Measurements from ENCODE around the gene KLF13. TPM values are rescaled to one million over a fixed set of nuclear protein-coding genes. Genes with fewer than 3 reads are reported as not detected.
A peak's percentile ranks its signal among the peaks of the same experiment; 100 is the strongest.

The KLF13 gene
- total and polyA plus RNA-seq, 2 experiments from 2014 or later = 23.5 to 28.6 TPM

- H3K36me3 Mint-ChIP-seq (ENCODE audit: low read depth) = no peaks in the 10 kb centered on the region; the same call in 2 of the 3 replicates
- no peak for TF ChIP-seq ZNF114 (CRISPR knock-in tag; IDR thresholded peaks at IDR 0.05)
- no peak for TF ChIP-seq CREB1 (CRISPR knock-in tag; IDR thresholded peaks at IDR 0.05; ENCODE audit: low read depth)
- no peak for TF ChIP-seq EZH2 (IDR thresholded peaks at IDR 0.05; ENCODE audit: low read depth, unreplicated experiment)
- no peak for TF ChIP-seq ZNF331 (CRISPR knock-in tag; IDR thresholded peaks at IDR 0.05; ENCODE audit: low read depth)
- TF ChIP-seq, protein P1, sequence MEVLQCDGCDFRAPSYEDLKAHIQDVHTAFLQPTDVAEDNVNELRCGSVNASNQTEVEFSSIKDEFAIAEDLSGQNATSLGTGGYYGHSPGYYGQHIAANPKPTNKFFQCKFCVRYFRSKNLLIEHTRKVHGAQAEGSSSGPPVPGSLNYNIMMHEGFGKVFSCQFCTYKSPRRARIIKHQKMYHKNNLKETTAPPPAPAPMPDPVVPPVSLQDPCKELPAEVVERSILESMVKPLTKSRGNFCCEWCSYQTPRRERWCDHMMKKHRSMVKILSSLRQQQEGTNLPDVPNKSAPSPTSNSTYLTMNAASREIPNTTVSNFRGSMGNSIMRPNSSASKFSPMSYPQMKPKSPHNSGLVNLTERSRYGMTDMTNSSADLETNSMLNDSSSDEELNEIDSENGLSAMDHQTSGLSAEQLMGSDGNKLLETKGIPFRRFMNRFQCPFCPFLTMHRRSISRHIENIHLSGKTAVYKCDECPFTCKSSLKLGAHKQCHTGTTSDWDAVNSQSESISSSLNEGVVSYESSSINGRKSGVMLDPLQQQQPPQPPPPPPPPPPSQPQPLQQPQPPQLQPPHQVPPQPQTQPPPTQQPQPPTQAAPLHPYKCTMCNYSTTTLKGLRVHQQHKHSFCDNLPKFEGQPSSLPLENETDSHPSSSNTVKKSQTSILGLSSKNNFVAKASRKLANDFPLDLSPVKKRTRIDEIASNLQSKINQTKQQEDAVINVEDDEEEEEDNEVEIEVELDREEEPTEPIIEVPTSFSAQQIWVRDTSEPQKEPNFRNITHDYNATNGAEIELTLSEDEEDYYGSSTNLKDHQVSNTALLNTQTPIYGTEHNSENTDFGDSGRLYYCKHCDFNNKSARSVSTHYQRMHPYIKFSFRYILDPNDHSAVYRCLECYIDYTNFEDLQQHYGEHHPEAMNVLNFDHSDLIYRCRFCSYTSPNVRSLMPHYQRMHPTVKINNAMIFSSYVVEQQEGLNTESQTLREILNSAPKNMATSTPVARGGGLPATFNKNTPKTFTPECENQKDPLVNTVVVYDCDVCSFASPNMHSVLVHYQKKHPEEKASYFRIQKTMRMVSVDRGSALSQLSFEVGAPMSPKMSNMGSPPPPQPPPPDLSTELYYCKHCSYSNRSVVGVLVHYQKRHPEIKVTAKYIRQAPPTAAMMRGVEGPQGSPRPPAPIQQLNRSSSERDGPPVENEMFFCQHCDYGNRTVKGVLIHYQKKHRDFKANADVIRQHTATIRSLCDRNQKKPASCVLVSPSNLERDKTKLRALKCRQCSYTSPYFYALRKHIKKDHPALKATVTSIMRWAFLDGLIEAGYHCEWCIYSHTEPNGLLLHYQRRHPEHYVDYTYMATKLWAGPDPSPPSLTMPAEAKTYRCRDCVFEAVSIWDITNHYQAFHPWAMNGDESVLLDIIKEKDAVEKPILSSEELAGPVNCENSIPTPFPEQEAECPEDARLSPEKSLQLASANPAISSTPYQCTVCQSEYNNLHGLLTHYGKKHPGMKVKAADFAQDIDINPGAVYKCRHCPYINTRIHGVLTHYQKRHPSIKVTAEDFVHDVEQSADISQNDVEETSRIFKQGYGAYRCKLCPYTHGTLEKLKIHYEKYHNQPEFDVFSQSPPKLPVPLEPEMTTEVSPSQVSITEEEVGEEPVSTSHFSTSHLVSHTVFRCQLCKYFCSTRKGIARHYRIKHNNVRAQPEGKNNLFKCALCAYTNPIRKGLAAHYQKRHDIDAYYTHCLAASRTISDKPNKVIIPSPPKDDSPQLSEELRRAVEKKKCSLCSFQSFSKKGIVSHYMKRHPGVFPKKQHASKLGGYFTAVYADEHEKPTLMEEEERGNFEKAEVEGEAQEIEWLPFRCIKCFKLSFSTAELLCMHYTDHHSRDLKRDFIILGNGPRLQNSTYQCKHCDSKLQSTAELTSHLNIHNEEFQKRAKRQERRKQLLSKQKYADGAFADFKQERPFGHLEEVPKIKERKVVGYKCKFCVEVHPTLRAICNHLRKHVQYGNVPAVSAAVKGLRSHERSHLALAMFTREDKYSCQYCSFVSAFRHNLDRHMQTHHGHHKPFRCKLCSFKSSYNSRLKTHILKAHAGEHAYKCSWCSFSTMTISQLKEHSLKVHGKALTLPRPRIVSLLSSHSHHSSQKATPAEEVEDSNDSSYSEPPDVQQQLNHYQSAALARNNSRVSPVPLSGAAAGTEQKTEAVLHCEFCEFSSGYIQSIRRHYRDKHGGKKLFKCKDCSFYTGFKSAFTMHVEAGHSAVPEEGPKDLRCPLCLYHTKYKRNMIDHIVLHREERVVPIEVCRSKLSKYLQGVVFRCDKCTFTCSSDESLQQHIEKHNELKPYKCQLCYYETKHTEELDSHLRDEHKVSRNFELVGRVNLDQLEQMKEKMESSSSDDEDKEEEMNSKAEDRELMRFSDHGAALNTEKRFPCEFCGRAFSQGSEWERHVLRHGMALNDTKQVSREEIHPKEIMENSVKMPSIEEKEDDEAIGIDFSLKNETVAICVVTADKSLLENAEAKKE (CRISPR knock-in tag; IDR thresholded peaks at IDR 0.05) = no peak
- TF ChIP-seq EZH2phosphoT487 (IDR thresholded peaks at IDR 0.05; ENCODE audit: unreplicated experiment) = no peak
- no peak for TF ChIP-seq NANOG (IDR thresholded peaks at IDR 0.05; ENCODE audit: borderline replicate concordance)
- TF ChIP-seq, protein P2, sequence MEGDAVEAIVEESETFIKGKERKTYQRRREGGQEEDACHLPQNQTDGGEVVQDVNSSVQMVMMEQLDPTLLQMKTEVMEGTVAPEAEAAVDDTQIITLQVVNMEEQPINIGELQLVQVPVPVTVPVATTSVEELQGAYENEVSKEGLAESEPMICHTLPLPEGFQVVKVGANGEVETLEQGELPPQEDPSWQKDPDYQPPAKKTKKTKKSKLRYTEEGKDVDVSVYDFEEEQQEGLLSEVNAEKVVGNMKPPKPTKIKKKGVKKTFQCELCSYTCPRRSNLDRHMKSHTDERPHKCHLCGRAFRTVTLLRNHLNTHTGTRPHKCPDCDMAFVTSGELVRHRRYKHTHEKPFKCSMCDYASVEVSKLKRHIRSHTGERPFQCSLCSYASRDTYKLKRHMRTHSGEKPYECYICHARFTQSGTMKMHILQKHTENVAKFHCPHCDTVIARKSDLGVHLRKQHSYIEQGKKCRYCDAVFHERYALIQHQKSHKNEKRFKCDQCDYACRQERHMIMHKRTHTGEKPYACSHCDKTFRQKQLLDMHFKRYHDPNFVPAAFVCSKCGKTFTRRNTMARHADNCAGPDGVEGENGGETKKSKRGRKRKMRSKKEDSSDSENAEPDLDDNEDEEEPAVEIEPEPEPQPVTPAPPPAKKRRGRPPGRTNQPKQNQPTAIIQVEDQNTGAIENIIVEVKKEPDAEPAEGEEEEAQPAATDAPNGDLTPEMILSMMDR (conservative IDR thresholded peaks at IDR 0.05; ENCODE audit: low read depth in 2 of 2) = no peak
- TF ChIP-seq, protein P3, sequence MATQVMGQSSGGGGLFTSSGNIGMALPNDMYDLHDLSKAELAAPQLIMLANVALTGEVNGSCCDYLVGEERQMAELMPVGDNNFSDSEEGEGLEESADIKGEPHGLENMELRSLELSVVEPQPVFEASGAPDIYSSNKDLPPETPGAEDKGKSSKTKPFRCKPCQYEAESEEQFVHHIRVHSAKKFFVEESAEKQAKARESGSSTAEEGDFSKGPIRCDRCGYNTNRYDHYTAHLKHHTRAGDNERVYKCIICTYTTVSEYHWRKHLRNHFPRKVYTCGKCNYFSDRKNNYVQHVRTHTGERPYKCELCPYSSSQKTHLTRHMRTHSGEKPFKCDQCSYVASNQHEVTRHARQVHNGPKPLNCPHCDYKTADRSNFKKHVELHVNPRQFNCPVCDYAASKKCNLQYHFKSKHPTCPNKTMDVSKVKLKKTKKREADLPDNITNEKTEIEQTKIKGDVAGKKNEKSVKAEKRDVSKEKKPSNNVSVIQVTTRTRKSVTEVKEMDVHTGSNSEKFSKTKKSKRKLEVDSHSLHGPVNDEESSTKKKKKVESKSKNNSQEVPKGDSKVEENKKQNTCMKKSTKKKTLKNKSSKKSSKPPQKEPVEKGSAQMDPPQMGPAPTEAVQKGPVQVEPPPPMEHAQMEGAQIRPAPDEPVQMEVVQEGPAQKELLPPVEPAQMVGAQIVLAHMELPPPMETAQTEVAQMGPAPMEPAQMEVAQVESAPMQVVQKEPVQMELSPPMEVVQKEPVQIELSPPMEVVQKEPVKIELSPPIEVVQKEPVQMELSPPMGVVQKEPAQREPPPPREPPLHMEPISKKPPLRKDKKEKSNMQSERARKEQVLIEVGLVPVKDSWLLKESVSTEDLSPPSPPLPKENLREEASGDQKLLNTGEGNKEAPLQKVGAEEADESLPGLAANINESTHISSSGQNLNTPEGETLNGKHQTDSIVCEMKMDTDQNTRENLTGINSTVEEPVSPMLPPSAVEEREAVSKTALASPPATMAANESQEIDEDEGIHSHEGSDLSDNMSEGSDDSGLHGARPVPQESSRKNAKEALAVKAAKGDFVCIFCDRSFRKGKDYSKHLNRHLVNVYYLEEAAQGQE (IDR thresholded peaks at IDR 0.05; ENCODE audit: unreplicated experiment) = no peak
- TF ChIP-seq STAT1 (IDR thresholded peaks at IDR 0.05; ENCODE audit: unreplicated experiment) = no peak
- TF ChIP-seq JUNB (IDR thresholded peaks at IDR 0.05; ENCODE audit: unreplicated experiment) = no peak
- TF ChIP-seq POLR2AphosphoS5 (IDR thresholded peaks at IDR 0.05; ENCODE audit: low read depth) = no peak
- no peak overlapping the region for H3K27ac Mint-ChIP-seq
- H3K9me2 ChIP-seq (ENCODE audit: insufficient read depth) = no peaks in the 10 kb centered on the region
- peaks cover 5% of the 10 kb centered on the region for H3K27me3 Mint-ChIP-seq (ENCODE audit: insufficient read depth, low read depth, poor library complexity)
- no peaks in the 10 kb centered on the region for H3K79me2 ChIP-seq (replicated peaks; ENCODE audit: insufficient read depth)
- H3K27me3 ChIP-seq (ENCODE audit: insufficient read depth) = no peaks in the 10 kb centered on the region
- no peaks in the 10 kb centered on the region for H3K9me3 Mint-ChIP-seq
- DNase-seq (ENCODE audit: low spot score) = no peak
- H4K20me1 ChIP-seq (replicated peaks; ENCODE audit: insufficient read depth) = no peaks in the 10 kb centered on the region
- H2AFZ ChIP-seq = no peak overlapping the region
- H3K4me3 Mint-ChIP-seq = no peak overlapping the region
- no peak overlapping the region for H3K4me3 ChIP-seq
- no peaks in the 10 kb centered on the region for H3K4me1 ChIP-seq (ENCODE audit: insufficient read depth)
- peaks cover 18% of the 10 kb centered on the region for H3K4me1 Mint-ChIP-seq
- H3K4me2 ChIP-seq = no peak overlapping the region
- no peaks in the 10 kb centered on the region for H3F3A ChIP-seq (replicated peaks; ENCODE audit: low read depth)
- H3K27ac ChIP-seq (ENCODE audit: low read depth) = no peak overlapping the region
- no peaks in the 10 kb centered on the region for H3K36me3 ChIP-seq (ENCODE audit: insufficient read depth)
- ATAC-seq = peak; percentile 50
These were observed 48.6 kb upstream of the KLF13 start for GRCh38 chr15:31278061-31278445.
